ENCODE data around the gene STARD7.
"Not testable (repeated sequence)": the region's sequence is repeated elsewhere in the genome, so short reads cannot be mapped to it uniquely, and the experiment has no call there.

Gene STARD7

GRCh38 chr2:96171831-96172230, 36.8 kb downstream of the STARD7 start:
- Histone ChIP-seq H3K27ac (ENCODE audit: low read depth, low read length) (no peak overlapping the region), H3K9me3 (ENCODE audit: low read length) (no peaks in the 10 kb centered on the region), H3K4me1 (ENCODE audit: insufficient read depth, low read length) (no peaks in the 10 kb centered on the region), H3K36me3 (ENCODE audit: insufficient read depth, low read length) (no peaks in the 10 kb centered on the region), H3K4me3 (ENCODE audit: low read depth in 1 of 2, low read length in 2 of 2) (no peak overlapping the region), H3K9ac (ENCODE audit: low read length) (no peak overlapping the region), H3K27me3 (ENCODE audit: control insufficient read depth in 1 of 2, insufficient read depth in 2 of 2, low read length in 2 of 2) (no peaks in the 10 kb centered on the region)

GRCh38 chr2:96170626-96171025, 38.0 kb downstream of the STARD7 start:
- Histone ChIP-seq H3K4me1 (ENCODE audit: insufficient read depth, low read length) (no peaks in the 10 kb centered on the region), H3K4me3 (ENCODE audit: low read depth in 1 of 2, low read length in 2 of 2) (no peak overlapping the region), H3K9ac (ENCODE audit: low read length) (no peak overlapping the region), H3K36me3 (ENCODE audit: insufficient read depth, low read length) (no peaks in the 10 kb centered on the region), H3K9me3 (ENCODE audit: low read length) (no peaks in the 10 kb centered on the region), H3K27me3 (ENCODE audit: control insufficient read depth in 1 of 2, insufficient read depth in 2 of 2, low read length in 2 of 2) (no peaks in the 10 kb centered on the region), H3K27ac (ENCODE audit: low read depth, low read length) (no peak overlapping the region)

GRCh38 chr2:96169868-96170507, 38.6 kb downstream of the STARD7 start:
- Histone ChIP-seq H3K4me3 (ENCODE audit: low read depth in 1 of 2, low read length in 2 of 2) (no peak overlapping the region), H3K9me3 (ENCODE audit: low read length) (no peaks in the 10 kb centered on the region), H3K27me3 (ENCODE audit: control insufficient read depth in 1 of 2, insufficient read depth in 2 of 2, low read length in 2 of 2) (no peaks in the 10 kb centered on the region), H3K27ac (ENCODE audit: low read depth, low read length) (no peak overlapping the region), H3K4me1 (ENCODE audit: insufficient read depth, low read length) (no peaks in the 10 kb centered on the region), H3K9ac (ENCODE audit: low read length) (no peak overlapping the region), H3K36me3 (ENCODE audit: insufficient read depth, low read length) (no peaks in the 10 kb centered on the region)

GRCh38 chr2:96167407-96168013, 41.1 kb downstream of the STARD7 start:
- Histone ChIP-seq H3K4me1 (ENCODE audit: insufficient read depth, low read length) (no peaks in the 10 kb centered on the region), H3K9ac (ENCODE audit: low read length) (no peak overlapping the region), H3K4me3 (ENCODE audit: low read depth in 1 of 2, low read length in 2 of 2) (no peak overlapping the region), H3K9me3 (ENCODE audit: low read length) (no peaks in the 10 kb centered on the region), H3K27ac (ENCODE audit: low read depth, low read length) (no peak overlapping the region), H3K36me3 (ENCODE audit: insufficient read depth, low read length) (no peaks in the 10 kb centered on the region), H3K27me3 (ENCODE audit: control insufficient read depth in 1 of 2, insufficient read depth in 2 of 2, low read length in 2 of 2) (no peaks in the 10 kb centered on the region)

GRCh38 chr2:96164459-96165184, 44.0 kb downstream of the STARD7 start:
- H3K4me1 ChIP-seq (ENCODE audit: insufficient read depth, low read length), result no peaks in the 10 kb centered on the region
- H3K9ac ChIP-seq (ENCODE audit: low read length), result no peak overlapping the region
- no peaks in the 10 kb centered on the region for H3K9me3 ChIP-seq (ENCODE audit: low read length)
- H3K4me3 ChIP-seq (ENCODE audit: low read depth in 1 of 2, low read length in 2 of 2), result no peak overlapping the region
- no peaks in the 10 kb centered on the region for H3K27me3 ChIP-seq (ENCODE audit: control insufficient read depth in 1 of 2, insufficient read depth in 2 of 2, low read length in 2 of 2)
- H3K27ac ChIP-seq (ENCODE audit: low read depth, low read length), result no peak overlapping the region
- H3K36me3 ChIP-seq (ENCODE audit: insufficient read depth, low read length), result no peaks in the 10 kb centered on the region

GRCh38 chr2:96163768-96164429, 44.7 kb downstream of the STARD7 start:
- Histone ChIP-seq H3K9ac (ENCODE audit: low read length) (no peak overlapping the region), H3K27me3 (ENCODE audit: control insufficient read depth in 1 of 2, insufficient read depth in 2 of 2, low read length in 2 of 2) (no peaks in the 10 kb centered on the region), H3K9me3 (ENCODE audit: low read length) (no peaks in the 10 kb centered on the region), H3K4me3 (ENCODE audit: low read depth in 1 of 2, low read length in 2 of 2) (no peak overlapping the region), H3K27ac (ENCODE audit: low read depth, low read length) (no peak overlapping the region), H3K4me1 (ENCODE audit: insufficient read depth, low read length) (no peaks in the 10 kb centered on the region), H3K36me3 (ENCODE audit: insufficient read depth, low read length) (no peaks in the 10 kb centered on the region)

- Histone ChIP-seq H3K36me3 (ENCODE audit: insufficient read depth, low read length) (no peaks in the 10 kb centered on the region), H3K27ac (ENCODE audit: low read depth, low read length) (no peak overlapping the region), H3K9me3 (ENCODE audit: low read length) (no peaks in the 10 kb centered on the region), H3K27me3 (ENCODE audit: control insufficient read depth in 1 of 2, insufficient read depth in 2 of 2, low read length in 2 of 2) (no peaks in the 10 kb centered on the region), H3K9ac (ENCODE audit: low read length) (no peak overlapping the region), H3K4me3 (ENCODE audit: low read depth in 1 of 2, low read length in 2 of 2) (no peak overlapping the region), H3K4me1 (ENCODE audit: insufficient read depth, low read length) (no peaks in the 10 kb centered on the region)
These were observed 45.2 kb downstream of the STARD7 start for GRCh38 chr2:96163415-96163767.

GRCh38 chr2:96161898-96162297, 46.7 kb downstream of the STARD7 start:
- Histone ChIP-seq H3K9ac (ENCODE audit: low read length) (no peak overlapping the region), H3K4me3 (ENCODE audit: low read depth in 1 of 2, low read length in 2 of 2) (no peak overlapping the region), H3K27ac (ENCODE audit: low read depth, low read length) (no peak overlapping the region), H3K4me1 (ENCODE audit: insufficient read depth, low read length) (no peaks in the 10 kb centered on the region), H3K9me3 (ENCODE audit: low read length) (no peaks in the 10 kb centered on the region), H3K27me3 (ENCODE audit: control insufficient read depth in 1 of 2, insufficient read depth in 2 of 2, low read length in 2 of 2) (no peaks in the 10 kb centered on the region), H3K36me3 (ENCODE audit: insufficient read depth, low read length) (no peaks in the 10 kb centered on the region)

- not testable (repeated sequence) for H3K4me3 ChIP-seq (ENCODE audit: low read depth in 1 of 2, low read length in 2 of 2); H3K9me3 ChIP-seq (ENCODE audit: low read length); H3K36me3 ChIP-seq (ENCODE audit: insufficient read depth, low read length); H3K9ac ChIP-seq (ENCODE audit: low read length); H3K27me3 ChIP-seq (ENCODE audit: control insufficient read depth in 1 of 2, insufficient read depth in 2 of 2, low read length in 2 of 2); H3K27ac ChIP-seq (ENCODE audit: low read depth, low read length); H3K4me1 ChIP-seq (ENCODE audit: insufficient read depth, low read length)
These were observed 48.3 kb downstream of the STARD7 start for GRCh38 chr2:96160366-96160765.

- Histone ChIP-seq H3K9me3 (ENCODE audit: low read length) (no peaks in the 10 kb centered on the region), H3K9ac (ENCODE audit: low read length) (no peak overlapping the region), H3K4me3 (ENCODE audit: low read depth in 1 of 2, low read length in 2 of 2) (no peak overlapping the region), H3K4me1 (ENCODE audit: insufficient read depth, low read length) (no peaks in the 10 kb centered on the region), H3K27me3 (ENCODE audit: control insufficient read depth in 1 of 2, insufficient read depth in 2 of 2, low read length in 2 of 2) (no peaks in the 10 kb centered on the region), H3K36me3 (ENCODE audit: insufficient read depth, low read length) (no peaks in the 10 kb centered on the region), H3K27ac (ENCODE audit: low read depth, low read length) (no peak overlapping the region)
These were observed 49.4 kb downstream of the STARD7 start for GRCh38 chr2:96159084-96159830.

GRCh38 chr2:96158554-96158940, 50.1 kb downstream of the STARD7 start:
- Histone ChIP-seq H3K27me3 (ENCODE audit: control insufficient read depth in 1 of 2, insufficient read depth in 2 of 2, low read length in 2 of 2) (no peaks in the 10 kb centered on the region), H3K27ac (ENCODE audit: low read depth, low read length) (no peak overlapping the region), H3K4me1 (ENCODE audit: insufficient read depth, low read length) (no peaks in the 10 kb centered on the region), H3K9me3 (ENCODE audit: low read length) (no peaks in the 10 kb centered on the region), H3K9ac (ENCODE audit: low read length) (no peak overlapping the region), H3K36me3 (ENCODE audit: insufficient read depth, low read length) (no peaks in the 10 kb centered on the region), H3K4me3 (ENCODE audit: low read depth in 1 of 2, low read length in 2 of 2) (no peak overlapping the region)
